ENCODE results near the gene ID2. TPM values are rescaled to one million over a fixed set of nuclear protein-coding genes. Genes with fewer than 3 reads are reported as not detected.
"Not testable (repeated sequence)": the region's sequence is repeated elsewhere in the genome, so short reads cannot be mapped to it uniquely, and the experiment has no call there.

ID2 gene
- total RNA-seq, 1 experiment from 2014 or later = 293 TPM

GRCh38 chr2:8714283-8714682 is 32.4 kb downstream of the ID2 start:
- in situ Hi-C loops (cut with HindIII; ENCODE audit: low sequenced_read_pairs) = no loop called here
- DNase-seq (ENCODE audit: low spot score) = no peak

DNA sequence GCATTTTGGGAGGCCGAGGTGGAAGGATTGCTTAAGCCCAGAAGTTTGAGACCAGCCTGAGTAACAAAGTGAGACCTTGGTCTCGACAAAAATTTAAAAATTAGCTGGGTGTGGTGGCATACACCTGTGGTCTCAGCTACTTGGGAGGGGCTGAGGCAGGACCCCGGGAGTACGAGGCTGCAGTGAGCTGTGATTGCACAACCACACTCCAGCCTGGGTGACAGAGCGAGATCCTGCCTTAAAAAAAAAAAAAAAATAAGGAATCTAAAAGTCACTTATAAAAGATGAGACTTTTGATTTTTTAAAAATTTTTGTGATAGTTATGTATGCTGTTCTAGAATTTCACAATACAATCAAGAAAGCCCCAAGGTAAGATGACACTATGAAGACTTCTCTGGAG is 33.1 kb downstream of the ID2 start:
- in situ Hi-C loops (cut with HindIII; ENCODE audit: low sequenced_read_pairs) = no loop called here
- no peak for DNase-seq (ENCODE audit: low spot score)

DNA sequence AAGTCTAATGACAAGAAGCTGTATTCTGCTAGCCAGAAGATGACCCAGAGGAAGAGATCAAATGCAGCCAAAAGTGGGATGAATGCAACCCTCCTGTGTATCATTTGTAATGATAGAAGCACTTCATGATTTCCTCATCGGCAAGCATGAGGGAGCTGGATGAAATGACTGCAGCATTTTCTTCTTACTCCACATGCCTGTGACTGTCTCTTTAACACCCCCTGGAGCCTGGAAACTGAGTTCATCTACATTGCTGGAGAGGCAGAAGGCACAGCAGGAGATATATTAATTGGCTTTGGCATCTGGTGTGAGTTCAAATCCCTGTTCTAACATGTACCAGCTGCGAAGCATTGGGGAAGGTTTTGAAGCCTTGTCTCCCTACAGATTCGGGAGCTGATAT is 37.7 kb downstream of the ID2 start:
- no peak for DNase-seq (ENCODE audit: low spot score)
- in situ Hi-C loops (cut with HindIII; ENCODE audit: low sequenced_read_pairs) = no loop called here

- in situ Hi-C loops (cut with HindIII; ENCODE audit: low sequenced_read_pairs) = no loop called here
- peak; percentile 58 for DNase-seq (ENCODE audit: low spot score)
These were observed 38.9 kb downstream of the ID2 start for GRCh38 chr2:8720741-8721140.

- DNase-seq (ENCODE audit: low spot score) = no peak
- in situ Hi-C loops (cut with HindIII; ENCODE audit: low sequenced_read_pairs) = no loop called here
These were observed 39.6 kb downstream of the ID2 start for GRCh38 chr2:8721410-8721809.

GRCh38 chr2:8722986-8723385 is 41.1 kb downstream of the ID2 start:
- in situ Hi-C loops (cut with HindIII; ENCODE audit: low sequenced_read_pairs) = no loop called here
- DNase-seq (ENCODE audit: low spot score) = no peak

- DNase-seq (ENCODE audit: low spot score) = no peak
- in situ Hi-C loops (cut with HindIII; ENCODE audit: low sequenced_read_pairs) = no loop called here
These were observed 44.0 kb downstream of the ID2 start for GRCh38 chr2:8725838-8726237.

DNA sequence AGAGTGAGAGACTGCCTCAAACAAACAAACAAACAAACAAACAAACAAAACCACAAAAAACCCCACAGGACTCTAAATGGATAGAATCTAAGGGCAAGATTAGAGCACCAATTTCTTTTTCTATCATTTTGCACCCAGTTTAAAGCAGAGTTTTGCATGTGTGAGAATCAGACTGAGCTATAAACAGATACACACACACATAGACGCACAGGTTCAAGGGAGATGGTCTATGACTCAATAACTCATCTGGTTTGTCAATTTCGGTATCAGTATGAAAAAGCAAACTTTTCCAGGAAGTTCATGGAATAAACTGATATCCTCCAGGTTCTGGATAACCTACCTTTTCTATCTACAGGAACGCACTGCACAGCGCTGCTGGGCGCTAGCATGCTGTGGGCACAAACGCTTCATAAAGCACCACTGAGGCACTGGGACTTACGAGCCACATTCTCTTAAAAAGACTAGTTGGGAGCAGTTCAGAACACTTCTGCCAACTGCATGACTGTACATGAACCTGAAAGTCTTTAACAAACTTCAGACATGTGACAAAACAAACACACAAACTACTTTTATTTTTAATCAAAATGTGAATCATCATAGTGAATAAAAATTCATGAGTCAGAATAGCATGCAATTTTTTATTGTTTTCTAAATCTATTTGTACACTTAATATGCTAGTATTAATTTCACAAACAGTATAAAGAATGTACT is 46.6 kb downstream of the ID2 start:
- in situ Hi-C loops (cut with HindIII; ENCODE audit: low sequenced_read_pairs) = no loop called here

GRCh38 chr2:8729101-8729500 is 47.2 kb downstream of the ID2 start:
- in situ Hi-C loops (cut with HindIII; ENCODE audit: low sequenced_read_pairs); DNase-seq (ENCODE audit: low spot score): not testable (repeated sequence)

More for the DNA sequence above, 46.6 kb downstream of the ID2 start:
- DNase-seq (ENCODE audit: low spot score) = no peak

GRCh38 chr2:8729939-8730338 is 48.1 kb downstream of the ID2 start:
- DNase-seq (ENCODE audit: low spot score) = no peak

GRCh38 chr2:8732601-8733000 is 50.7 kb downstream of the ID2 start:
- in situ Hi-C loops (cut with HindIII; ENCODE audit: low sequenced_read_pairs) = no loop called here
- DNase-seq (ENCODE audit: low spot score) = no peak

More at GRCh38 chr2:8729939-8730338, 48.1 kb downstream of the ID2 start:
- in situ Hi-C loops (cut with HindIII; ENCODE audit: low sequenced_read_pairs) = no loop called here

Other genes starting within 250 kb of the ID2 start
- 95.3 and 166 TPM in 2 replicates for gene KIDINS220, start 155.6 kb downstream of the ID2 start, total RNA-seq (2014; rRNA removed; shearing (Covaris generic))

Measured in G401 (cell line).